HCT116 (cell line): Measurements from ENCODE around the gene PPY. TPM values are rescaled to one million over a fixed set of nuclear protein-coding genes. Genes with fewer than 3 reads are reported as not detected.

Experiments used
- ATAC-seq: fragments of 200-7000 bp; cut with Tn5 transposase; 2 replicates; pipeline ENCODE4 v1.9.1; 2020; ENCODE audit warnings: mild to moderate bottlenecking, moderate library complexity
- BruUV-seq: library from RNA; stranded (reverse); fragments of 400-500 nt; replicated peaks from 2 replicates; lab custom pipeline; 2021; lab: Mats Ljungman, UMichigan
- CTCF ChIA-PET: fragments of 300-600 bp; sonication (Branson Sonifier 250); formaldehyde crosslinking; loops from one replicate; lab custom pipeline; 2021; ENCODE audit warnings: antibody characterized with exemption; lab: Charles Lee
- POLR2A ChIA-PET: fragments of 300-600, 350-600 bp; sonication (Branson Sonifier 250); formaldehyde crosslinking; loops from one replicate; lab custom pipeline; 2021; ENCODE audit warnings: antibody characterized with exemption; lab: Charles Lee
- RAD21 ChIA-PET, 2 experiments: fragments of 300-600 bp; sonication (Branson Sonifier 250); formaldehyde crosslinking; loops; one replicate each; lab custom pipeline; 2023; ENCODE audit warnings: low total read pairs in 2 of 2; ENCODE audit not compliant: uncharacterized antibody in 2 of 2, unreplicated experiment in 2 of 2, low non-redundant PET in 1 of 2; lab: Charles Lee
- DNase-seq: peaks from one replicate; pipeline ENCODE4 v3.0.0-alpha.2; 2010; ENCODE audit warnings: low read depth, low spot score
- H2AFZ ChIP-seq: fragments of 200-600 bp; shearing (Covaris generic), sonication (generic); 2 replicates; pipeline ENCODE4 v1.6.1; 2017; ENCODE audit warnings: low read depth, mixed run types, mixed read lengths, antibody characterized with exemption, low read length; ENCODE audit not compliant: poor library complexity, severe bottlenecking
- H3K27ac ChIP-seq: 2 replicates; pipeline ENCODE4 v1.5.1; 2012; ENCODE audit warnings: low read depth, low read length
- H3K27me3 ChIP-seq: fragments of 200-600 bp; sonication (generic); 2 replicates; pipeline ENCODE4 v1.6.1; 2016; ENCODE audit warnings: mixed run types, low read length, mixed read lengths; ENCODE audit not compliant: insufficient read depth
- H3K36me3 ChIP-seq, 2 experiments: fragments of 200-500 bp in 1 of 2; fragments of 200-600 bp in 1 of 2; sonication (Bioruptor generic) in 1 of 2; sonication (generic) in 1 of 2; 2 replicates each; pipeline versions ENCODE4 v1.5.1 to v1.6.1; 2014 to 2016; ENCODE audit warnings: low read length in 2 of 2, inconsistent platforms in 1 of 2, mixed read lengths in 1 of 2, mixed run types in 1 of 2; ENCODE audit not compliant: insufficient read depth in 2 of 2, control insufficient read depth in 1 of 2
- H3K4me1 ChIP-seq, 2 experiments: fragments of 200-600 bp in 1 of 2; sonication (generic) in 1 of 2; 2 replicates each; pipeline versions ENCODE4 v1.5.1 to v1.6.1; 2012 to 2017; ENCODE audit warnings: low read length in 2 of 2, inconsistent platforms in 1 of 2, mild to moderate bottlenecking in 1 of 2, mixed read lengths in 1 of 2, mixed run types in 1 of 2, moderate library complexity in 1 of 2; ENCODE audit not compliant: insufficient read depth in 2 of 2, control insufficient read depth in 1 of 2
- H3K4me2 ChIP-seq: fragments of 200-600 bp; sonication (generic); 2 replicates; pipeline ENCODE4 v1.6.1; 2017; ENCODE audit warnings: mixed run types, low read length, mixed read lengths
- H3K4me3 ChIP-seq, 2 experiments: fragments of 200-600 bp in 1 of 2; sonication (generic) in 1 of 2; replicated peaks in 1 of 2; 2 replicates each; pipeline ENCODE4 v1.5.1; 2011 to 2016; ENCODE audit warnings: low read length in 2 of 2, control low read depth in 1 of 2, low read depth in 1 of 2, mild to moderate bottlenecking in 1 of 2, mixed read lengths in 1 of 2, mixed run types in 1 of 2
- H3K79me2 ChIP-seq: fragments of 200-600 bp; sonication (generic); 2 replicates; pipeline ENCODE4 v1.6.1; 2017; ENCODE audit warnings: mild to moderate bottlenecking, mixed run types, low read length, moderate library complexity, mixed read lengths; ENCODE audit not compliant: insufficient read depth
- H3K9ac ChIP-seq: fragments of 200-600 bp; sonication (generic); 2 replicates; pipeline ENCODE4 v1.6.1; 2016; ENCODE audit warnings: low read length, mixed read lengths
- H3K9me2 ChIP-seq: fragments of 200-600 bp; sonication (generic), shearing (Covaris generic); 2 replicates; pipeline ENCODE4 v1.6.1; 2017; ENCODE audit warnings: mixed run types, mild to moderate bottlenecking, moderate library complexity; ENCODE audit not compliant: insufficient read depth
- H3K9me3 ChIP-seq, 2 experiments: fragments of 200-500 bp in 1 of 2; fragments of 200-600 bp in 1 of 2; sonication (Bioruptor generic) in 1 of 2; sonication (generic) in 1 of 2; 2 replicates each; pipeline ENCODE4 v1.6.1; 2014 to 2017; ENCODE audit warnings: low read length in 2 of 2, mixed read lengths in 2 of 2, inconsistent platforms in 1 of 2, low read depth in 1 of 2, mild to moderate bottlenecking in 1 of 2, mixed run types in 1 of 2, moderate library complexity in 1 of 2; ENCODE audit not compliant: control insufficient read depth in 1 of 2, insufficient read depth in 1 of 2
- H4K20me1 ChIP-seq: fragments of 200-600 bp; sonication (generic), shearing (Covaris generic); 2 replicates; pipeline ENCODE4 v1.6.1; 2017; ENCODE audit warnings: mixed run types, mild to moderate bottlenecking, moderate library complexity; ENCODE audit not compliant: insufficient read depth
- CBX3 ChIP-seq: IDR thresholded peaks from 2 replicates; pipeline ENCODE4 v1.6.1; 2012; ENCODE audit warnings: low read depth
- EGR1 ChIP-seq: IDR thresholded peaks from 2 replicates; pipeline ENCODE4 v1.6.1; 2012; ENCODE audit warnings: low read depth
- ELF1 ChIP-seq: IDR thresholded peaks from 2 replicates; pipeline ENCODE4 v1.6.1; 2012; ENCODE audit warnings: low read depth, borderline replicate concordance
- EZH2 ChIP-seq: fragments of 200-600 bp; sonication (generic); IDR thresholded peaks from 2 replicates; pipeline ENCODE4 v1.6.1; 2017; ENCODE audit warnings: antibody characterized with exemption, mixed run types
- EZH2phosphoT487 ChIP-seq: fragments of 200-600 bp; IDR thresholded peaks from 2 replicates; pipeline ENCODE4 v1.6.1; 2018; ENCODE audit warnings: antibody characterized with exemption, borderline replicate concordance
- FOSL1 ChIP-seq: IDR thresholded peaks from 2 replicates; pipeline ENCODE4 v1.6.1; 2012; ENCODE audit warnings: low read depth
- POLR2AphosphoS5 ChIP-seq: IDR thresholded peaks from 2 replicates; pipeline ENCODE4 v1.6.1; 2011; ENCODE audit warnings: mild to moderate bottlenecking, low read depth, low read length, moderate library complexity
- RAD21 ChIP-seq: IDR thresholded peaks from 2 replicates; pipeline ENCODE4 v1.6.1; 2012; ENCODE audit warnings: low read depth, mild to moderate bottlenecking
- SRF ChIP-seq: IDR thresholded peaks from 2 replicates; pipeline ENCODE4 v1.6.1; 2012; ENCODE audit warnings: low read depth
- TCF7L2 ChIP-seq: IDR thresholded peaks from 2 replicates; pipeline ENCODE4 v1.7.0; 2011; ENCODE audit warnings: borderline replicate concordance, inconsistent platforms; ENCODE audit not compliant: insufficient read depth, insufficient read length; ENCODE audit errors: extremely low read depth
- YY1 ChIP-seq: IDR thresholded peaks from 2 replicates; pipeline ENCODE4 v1.6.1; 2011; ENCODE audit warnings: low read length, low read depth, moderate library complexity, mild to moderate bottlenecking; ENCODE audit not compliant: insufficient replicate concordance; ENCODE audit errors: extremely low read depth
- ZFX ChIP-seq: fragments of 450-650 bp; IDR thresholded peaks from 2 replicates; pipeline ENCODE4 v1.6.1; 2017
- ZNF274 ChIP-seq: fragments of 200-500 bp; sonication (Bioruptor generic); IDR thresholded peaks from 2 replicates; pipeline ENCODE4 v1.6.1; 2014; ENCODE audit warnings: mild to moderate bottlenecking, low read depth, low read length, inconsistent platforms
- intact Hi-C: fragments of 100-400 bp; cut with micrococcal nuclease; formaldehyde crosslinking; loops from 2 replicates; pipeline ENCODE4 v1.10.0; 2022
- total RNA-seq: library from RNA; stranded (reverse); gene quantifications from one replicate; pipeline ENCODE4 v1.2.1, GENCODE V29; 2021; ENCODE audit not compliant: unreplicated experiment
- TF ChIP-seq, protein P1 (sequence below): IDR thresholded peaks from 2 replicates; pipeline ENCODE4 v1.6.1; 2012; ENCODE audit warnings: low read depth
- TF ChIP-seq, protein P2 (sequence below): IDR thresholded peaks from 2 replicates; pipeline ENCODE4 v1.6.1; 2011; ENCODE audit warnings: mild to moderate bottlenecking, low read length, moderate library complexity; ENCODE audit not compliant: insufficient replicate concordance; ENCODE audit errors: extremely low read depth

PPY gene
- total RNA-seq, 1 experiment from 2014 or later = not detected

DNA sequence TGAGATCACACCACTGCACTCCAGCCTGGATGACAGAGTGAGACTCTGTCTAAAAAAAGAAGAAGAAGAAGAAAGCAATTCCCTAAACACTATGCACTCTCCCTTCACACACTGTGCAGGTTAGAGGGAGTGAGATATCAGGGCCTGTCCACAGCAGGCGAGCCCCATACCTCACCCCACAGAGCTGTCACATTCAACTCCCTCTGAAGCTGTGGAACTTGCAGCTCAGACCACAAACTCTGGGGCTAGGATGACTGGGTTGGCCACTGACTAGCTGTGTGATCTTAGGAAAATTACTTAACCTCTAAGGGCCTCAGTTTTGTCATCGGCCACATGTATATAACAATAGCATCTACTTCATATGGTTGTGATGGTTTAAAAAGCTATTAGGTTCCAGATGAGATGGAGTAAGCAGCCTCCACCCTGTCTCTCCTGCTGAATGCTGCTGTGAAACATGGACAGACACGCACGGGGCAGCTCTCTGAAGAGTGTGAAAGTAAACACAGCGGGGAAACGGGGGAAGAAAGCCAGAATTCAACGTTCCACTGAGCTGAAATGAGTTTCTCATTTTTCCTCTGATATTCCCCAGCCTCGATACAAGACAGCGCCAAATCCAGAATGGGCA is 25.1 kb upstream of the PPY start:
- ChIA-PET CTCF (no interaction called here), RAD21 (no interaction called here), POLR2A (no interaction called here)
- no peak overlapping the region for H3K4me3 ChIP-seq
- no peak for TF ChIP-seq EZH2phosphoT487
- TF ChIP-seq YY1 = no peak
- TF ChIP-seq RAD21 = no peak
- no peak for TF ChIP-seq ZNF274
- no peak for TF ChIP-seq TCF7L2
- TF ChIP-seq CBX3 = no peak
- TF ChIP-seq EZH2 = no peak
- no peak for TF ChIP-seq ELF1
- no peak for TF ChIP-seq FOSL1
- no peak overlapping the region for H2AFZ ChIP-seq
- intact Hi-C loops = no loop called here
- H3K9ac ChIP-seq = no peak overlapping the region
- H3K9me3 ChIP-seq = no peaks in the 10 kb centered on the region
- H4K20me1 ChIP-seq = no peaks in the 10 kb centered on the region
- no peak overlapping the region for H3K4me2 ChIP-seq
- no TSS peak for BruUV-seq
- H3K27ac ChIP-seq = no peak overlapping the region
- H3K9me2 ChIP-seq = no peaks in the 10 kb centered on the region
- no peaks in the 10 kb centered on the region for H3K27me3 ChIP-seq
- no peaks in the 10 kb centered on the region for H3K79me2 ChIP-seq
- H3K4me1 ChIP-seq = no peaks in the 10 kb centered on the region; a peak in 1 of 4 replicates
- no peak for ATAC-seq
- no peaks in the 10 kb centered on the region for H3K36me3 ChIP-seq
- DNase-seq = no peak

DNA sequence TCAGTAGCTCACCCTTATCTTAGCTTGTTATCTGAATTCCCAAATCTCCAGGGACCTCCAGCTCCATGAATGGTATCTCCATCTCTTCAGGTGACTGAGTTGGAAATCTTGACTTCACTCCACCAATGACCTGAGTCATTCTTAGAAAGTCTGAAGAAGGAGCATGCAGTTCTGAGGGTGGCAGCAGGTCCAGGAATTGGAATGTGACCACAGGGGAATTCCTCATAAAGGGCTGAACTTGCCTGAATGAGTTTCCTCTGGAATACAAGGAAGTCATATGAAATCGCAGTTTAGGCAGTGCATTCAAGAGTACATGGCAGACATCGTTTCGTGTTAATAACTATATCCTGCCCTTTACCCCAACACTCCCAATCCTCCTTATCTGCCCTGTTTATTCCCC is 24.0 kb upstream of the PPY start:
- ChIA-PET CTCF (interaction anchor here (1.6 kb wide), 1 partner anchor 22 kb away, joined by 4 read pairs; no protein-coding TSS in a partner anchor), RAD21 (no interaction called here), POLR2A (no interaction called here)
- H2AFZ ChIP-seq = no peak overlapping the region
- intact Hi-C loops = no loop called here
- no peak overlapping the region for H3K9ac ChIP-seq
- no peaks in the 10 kb centered on the region for H3K27me3 ChIP-seq
- no TSS peak for BruUV-seq
- H3K27ac ChIP-seq = no peak overlapping the region
- H3K9me3 ChIP-seq = no peaks in the 10 kb centered on the region
- H4K20me1 ChIP-seq = no peaks in the 10 kb centered on the region
- H3K36me3 ChIP-seq = no peaks in the 10 kb centered on the region
- H3K4me2 ChIP-seq = no peak overlapping the region
- H3K4me1 ChIP-seq = no peaks in the 10 kb centered on the region; a peak in 1 of 4 replicates
- no peaks in the 10 kb centered on the region for H3K9me2 ChIP-seq
- no peak overlapping the region for H3K4me3 ChIP-seq
- ATAC-seq = no peak
- no peaks in the 10 kb centered on the region for H3K79me2 ChIP-seq
- no peak for DNase-seq
- TF ChIP-seq YY1 (no peak), CBX3 (no peak), POLR2AphosphoS5 (no peak), FOSL1 (no peak), ZFX (no peak), RAD21 (no peak), SRF (no peak), EGR1 (no peak), ZNF274 (no peak)
- TF ChIP-seq, protein P1, sequence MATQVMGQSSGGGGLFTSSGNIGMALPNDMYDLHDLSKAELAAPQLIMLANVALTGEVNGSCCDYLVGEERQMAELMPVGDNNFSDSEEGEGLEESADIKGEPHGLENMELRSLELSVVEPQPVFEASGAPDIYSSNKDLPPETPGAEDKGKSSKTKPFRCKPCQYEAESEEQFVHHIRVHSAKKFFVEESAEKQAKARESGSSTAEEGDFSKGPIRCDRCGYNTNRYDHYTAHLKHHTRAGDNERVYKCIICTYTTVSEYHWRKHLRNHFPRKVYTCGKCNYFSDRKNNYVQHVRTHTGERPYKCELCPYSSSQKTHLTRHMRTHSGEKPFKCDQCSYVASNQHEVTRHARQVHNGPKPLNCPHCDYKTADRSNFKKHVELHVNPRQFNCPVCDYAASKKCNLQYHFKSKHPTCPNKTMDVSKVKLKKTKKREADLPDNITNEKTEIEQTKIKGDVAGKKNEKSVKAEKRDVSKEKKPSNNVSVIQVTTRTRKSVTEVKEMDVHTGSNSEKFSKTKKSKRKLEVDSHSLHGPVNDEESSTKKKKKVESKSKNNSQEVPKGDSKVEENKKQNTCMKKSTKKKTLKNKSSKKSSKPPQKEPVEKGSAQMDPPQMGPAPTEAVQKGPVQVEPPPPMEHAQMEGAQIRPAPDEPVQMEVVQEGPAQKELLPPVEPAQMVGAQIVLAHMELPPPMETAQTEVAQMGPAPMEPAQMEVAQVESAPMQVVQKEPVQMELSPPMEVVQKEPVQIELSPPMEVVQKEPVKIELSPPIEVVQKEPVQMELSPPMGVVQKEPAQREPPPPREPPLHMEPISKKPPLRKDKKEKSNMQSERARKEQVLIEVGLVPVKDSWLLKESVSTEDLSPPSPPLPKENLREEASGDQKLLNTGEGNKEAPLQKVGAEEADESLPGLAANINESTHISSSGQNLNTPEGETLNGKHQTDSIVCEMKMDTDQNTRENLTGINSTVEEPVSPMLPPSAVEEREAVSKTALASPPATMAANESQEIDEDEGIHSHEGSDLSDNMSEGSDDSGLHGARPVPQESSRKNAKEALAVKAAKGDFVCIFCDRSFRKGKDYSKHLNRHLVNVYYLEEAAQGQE = no peak
- TF ChIP-seq, protein P2, sequence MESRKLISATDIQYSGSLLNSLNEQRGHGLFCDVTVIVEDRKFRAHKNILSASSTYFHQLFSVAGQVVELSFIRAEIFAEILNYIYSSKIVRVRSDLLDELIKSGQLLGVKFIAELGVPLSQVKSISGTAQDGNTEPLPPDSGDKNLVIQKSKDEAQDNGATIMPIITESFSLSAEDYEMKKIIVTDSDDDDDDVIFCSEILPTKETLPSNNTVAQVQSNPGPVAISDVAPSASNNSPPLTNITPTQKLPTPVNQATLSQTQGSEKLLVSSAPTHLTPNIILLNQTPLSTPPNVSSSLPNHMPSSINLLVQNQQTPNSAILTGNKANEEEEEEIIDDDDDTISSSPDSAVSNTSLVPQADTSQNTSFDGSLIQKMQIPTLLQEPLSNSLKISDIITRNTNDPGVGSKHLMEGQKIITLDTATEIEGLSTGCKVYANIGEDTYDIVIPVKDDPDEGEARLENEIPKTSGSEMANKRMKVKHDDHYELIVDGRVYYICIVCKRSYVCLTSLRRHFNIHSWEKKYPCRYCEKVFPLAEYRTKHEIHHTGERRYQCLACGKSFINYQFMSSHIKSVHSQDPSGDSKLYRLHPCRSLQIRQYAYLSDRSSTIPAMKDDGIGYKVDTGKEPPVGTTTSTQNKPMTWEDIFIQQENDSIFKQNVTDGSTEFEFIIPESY = no peak
